LNCAP (cell line): ENCODE data around the gene CANT1.

Source experiments
- CTCF ChIP-seq: fragments of 450-650 bp; IDR thresholded peaks from 2 replicates; pipeline ENCODE4 v1.5.1; 2017; ENCODE audit warnings: mild to moderate bottlenecking

Gene CANT1

GRCh38 chr17:79050551-79050950 is 41.0 kb upstream of the CANT1 start:
- TF ChIP-seq CTCF: no peak

- TF ChIP-seq CTCF: no peak
These were observed 40.3 kb upstream of the CANT1 start for GRCh38 chr17:79049821-79050220.

DNA sequence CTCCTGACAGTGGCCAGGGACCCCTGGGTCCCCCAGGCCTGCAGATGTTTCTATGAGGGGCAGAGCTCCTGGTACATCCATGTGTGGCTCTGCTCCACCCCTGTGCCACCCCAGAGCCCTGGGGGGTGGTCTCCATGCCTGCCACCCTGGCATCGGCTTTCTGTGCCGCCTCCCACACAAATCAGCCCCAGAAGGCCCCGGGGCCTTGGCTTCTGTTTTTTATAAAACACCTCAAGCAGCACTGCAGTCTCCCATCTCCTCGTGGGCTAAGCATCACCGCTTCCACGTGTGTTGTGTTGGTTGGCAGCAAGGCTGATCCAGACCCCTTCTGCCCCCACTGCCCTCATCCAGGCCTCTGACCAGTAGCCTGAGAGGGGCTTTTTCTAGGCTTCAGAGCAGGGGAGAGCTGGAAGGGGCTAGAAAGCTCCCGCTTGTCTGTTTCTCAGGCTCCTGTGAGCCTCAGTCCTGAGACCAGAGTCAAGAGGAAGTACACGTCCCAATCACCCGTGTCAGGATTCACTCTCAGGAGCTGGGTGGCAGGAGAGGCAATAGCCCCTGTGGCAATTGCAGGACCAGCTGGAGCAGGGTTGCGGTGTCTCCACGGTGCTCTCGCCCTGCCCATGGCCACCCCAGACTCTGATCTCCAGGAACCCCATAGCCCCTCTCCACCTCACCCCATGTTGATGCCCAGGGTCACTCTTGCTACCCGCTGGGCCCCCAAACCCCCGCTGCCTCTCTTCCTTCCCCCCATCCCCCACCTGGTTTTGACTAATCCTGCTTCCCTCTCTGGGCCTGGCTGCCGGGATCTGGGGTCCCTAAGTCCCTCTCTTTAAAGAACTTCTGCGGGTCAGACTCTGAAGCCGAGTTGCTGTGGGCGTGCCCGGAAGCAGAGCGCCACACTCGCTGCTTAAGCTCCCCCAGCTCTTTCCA is 39.5 kb upstream of the CANT1 start:
- TF ChIP-seq CTCF: no peak

- no peak for TF ChIP-seq CTCF
These were observed 38.6 kb upstream of the CANT1 start for GRCh38 chr17:79047923-79048825.

DNA sequence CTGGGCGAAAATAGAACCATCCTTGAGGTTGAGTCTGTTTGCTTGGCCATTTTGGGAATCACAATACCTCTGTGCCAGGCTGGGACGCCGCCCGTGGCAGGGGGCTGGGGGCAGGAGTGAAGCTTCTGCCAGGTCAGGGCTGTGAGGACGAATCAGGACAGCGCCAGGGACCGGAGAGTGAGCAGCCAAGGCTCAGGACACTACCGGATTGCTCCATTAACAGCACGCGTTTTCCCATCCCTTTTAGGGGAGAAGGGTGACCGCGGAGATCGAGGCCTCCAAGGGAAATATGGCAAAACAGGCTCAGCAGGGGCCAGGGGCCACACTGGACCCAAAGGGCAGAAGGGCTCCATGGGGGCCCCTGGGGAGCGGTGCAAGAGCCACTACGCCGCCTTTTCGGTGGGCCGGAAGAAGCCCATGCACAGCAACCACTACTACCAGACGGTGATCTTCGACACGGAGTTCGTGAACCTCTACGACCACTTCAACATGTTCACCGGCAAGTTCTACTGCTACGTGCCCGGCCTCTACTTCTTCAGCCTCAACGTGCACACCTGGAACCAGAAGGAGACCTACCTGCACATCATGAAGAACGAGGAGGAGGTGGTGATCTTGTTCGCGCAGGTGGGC is 37.8 kb upstream of the CANT1 start:
- no peak for TF ChIP-seq CTCF

GRCh38 chr17:79046916-79047280 is 37.3 kb upstream of the CANT1 start:
- TF ChIP-seq CTCF: no peak

GRCh38 chr17:79046197-79046915 is 36.8 kb upstream of the CANT1 start:
- TF ChIP-seq CTCF: no peak
